Activated CD8-positive, alpha-beta memory T cell treated with anti-CD3 and anti-CD28 coated beads, Interleukin-2, amount 50 U/mL, for 24 hours (primary cell): Measurements from ENCODE around the gene ADIG.

ENCODE experiments used
- DNase-seq: peaks from one replicate; pipeline ENCODE4 v3.0.0-alpha.2; 2020; ENCODE audit errors: extremely low read depth

Gene ADIG

GRCh38 chr20:38581013-38581412 is at the start of gene ADIG:
TSS of gene ADIG (plus strand) at chr20:38581197. CDS start at chr20:38581251, 54 bp downstream.
- DNase-seq = no peak

- DNase-seq = no peak
These were observed 46.2 kb upstream of the ADIG start for GRCh38 chr20:38534756-38535155.

- DNase-seq = no peak
These were observed 44.7 kb upstream of the ADIG start for GRCh38 chr20:38536310-38536709.

- DNase-seq = no peak
These were observed 43.8 kb upstream of the ADIG start for GRCh38 chr20:38537176-38537575.

GRCh38 chr20:38538789-38539188 is 42.2 kb upstream of the ADIG start:
- DNase-seq = no peak

- DNase-seq = no peak
These were observed 37.7 kb upstream of the ADIG start for GRCh38 chr20:38543014-38543906.

GRCh38 chr20:38545771-38546170 is 35.2 kb upstream of the ADIG start:
- DNase-seq = no peak

GRCh38 chr20:38547288-38548085 is 33.5 kb upstream of the ADIG start:
- DNase-seq = no peak

GRCh38 chr20:38548356-38549083 is 32.5 kb upstream of the ADIG start:
- no peak for DNase-seq

GRCh38 chr20:38550274-38550673 is 30.7 kb upstream of the ADIG start:
- DNase-seq = no peak

- no peak for DNase-seq
These were observed 29.9 kb upstream of the ADIG start for GRCh38 chr20:38551056-38551626.

- DNase-seq = no peak
These were observed 26.0 kb upstream of the ADIG start for GRCh38 chr20:38554986-38555385.

- DNase-seq = no peak
These were observed 25.6 kb upstream of the ADIG start for GRCh38 chr20:38555395-38555794.

- no peak for DNase-seq
These were observed 23.8 kb upstream of the ADIG start for GRCh38 chr20:38557174-38557573.

- no peak for DNase-seq
These were observed 22.2 kb upstream of the ADIG start for GRCh38 chr20:38558596-38559360.

- no peak for DNase-seq
These were observed 21.2 kb upstream of the ADIG start for GRCh38 chr20:38559764-38560163.

- no peak for DNase-seq
These were observed 17.1 kb upstream of the ADIG start for GRCh38 chr20:38563802-38564431.

GRCh38 chr20:38564680-38565079 is 16.3 kb upstream of the ADIG start:
- DNase-seq = no peak

GRCh38 chr20:38566036-38566598 is 14.9 kb upstream of the ADIG start:
- DNase-seq = no peak
